Measurements from ENCODE around the gene CCDC85C.

DNA sequence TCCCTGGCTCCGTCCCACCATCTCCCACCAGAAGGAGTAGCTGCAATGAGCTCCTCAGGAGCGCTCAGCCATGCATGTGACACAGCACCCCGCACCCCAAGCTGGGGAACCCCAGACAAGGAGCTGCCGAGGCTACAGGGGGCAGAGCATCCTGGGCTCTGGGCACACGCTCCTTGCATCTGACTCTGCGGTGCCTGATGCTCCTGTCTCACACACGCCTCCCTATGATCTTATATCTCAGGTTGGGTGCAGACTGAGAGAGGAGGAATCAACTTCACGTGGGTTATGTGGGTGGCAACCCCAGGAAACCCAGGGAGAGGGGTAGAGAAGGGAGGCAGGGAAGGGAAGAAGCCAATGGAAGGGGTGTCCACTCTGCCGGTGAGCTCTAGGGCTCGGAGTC, 62.8 kb downstream of the CCDC85C start:
- no peak for TF ChIP-seq POLR2AphosphoS5 (IDR thresholded peaks at IDR 0.05; ENCODE audit: borderline replicate concordance, low read depth, low read length)
- TF ChIP-seq EZH2 (IDR thresholded peaks at IDR 0.05), result no peak

All from SK-N-MC (cell line).